SK-N-MC (cell line): ENCODE results near the gene TRANK1.
"Not testable (repeated sequence)": the region's sequence is repeated elsewhere in the genome, so short reads cannot be mapped to it uniquely, and the experiment has no call there.

Experiments
- EZH2 ChIP-seq: fragments of 200-600 bp; sonication (generic); IDR thresholded peaks from one replicate; pipeline ENCODE4 v1.6.1; 2017; ENCODE audit warnings: antibody characterized with exemption
- POLR2AphosphoS5 ChIP-seq: IDR thresholded peaks from 2 replicates; pipeline ENCODE4 v1.6.1; 2012; ENCODE audit warnings: mild to moderate bottlenecking, low read depth, low read length, borderline replicate concordance

GRCh38 chr3:36891097-36891496, 53.8 kb downstream of the TRANK1 start:
- TF ChIP-seq POLR2AphosphoS5, EZH2: not testable (repeated sequence)
